Keratinocyte (primary cell): ENCODE results near the gene OPTC.

Experiments used
- CTCF ChIP-seq, 3 experiments: IDR thresholded peaks in 1 of 3; conservative IDR thresholded peaks in 1 of 3; optimal IDR thresholded peaks in 1 of 3; 2 replicates in 2 of 3; 3 replicates in 1 of 3; pipeline versions ENCODE3 to v1.5.1; 2011; ENCODE audit warnings: low read length in 3 of 3, mild to moderate bottlenecking in 3 of 3, moderate library complexity in 2 of 3, control low read depth in 1 of 3, inconsistent platforms in 1 of 3; ENCODE audit not compliant: insufficient read depth in 2 of 3; ENCODE audit errors: extremely low read depth in 1 of 3
- EZH2 ChIP-seq: IDR thresholded peaks from one replicate; pipeline ENCODE4 v1.6.1; 2012; ENCODE audit warnings: inconsistent platforms, mild to moderate bottlenecking, low read length, moderate library complexity

GRCh38 chr1:203451836-203452784, 41.8 kb upstream of the OPTC start:
- TF ChIP-seq CTCF (optimal IDR thresholded peaks at IDR 0.05 in 1 of 3, IDR thresholded peaks at IDR 0.05 in 1 of 3, conservative IDR thresholded peaks at IDR 0.05 in 1 of 3; ENCODE audit: extremely low read depth in 1 of 3, insufficient read depth in 2 of 3, low read length in 3 of 3), result no peak
- no peak for TF ChIP-seq EZH2
